Lower lobe of right lung (tissue), 2 donors: ENCODE data around the gene CAMSAP2. TPM values are rescaled to one million over a fixed set of nuclear protein-coding genes. Genes with fewer than 3 reads are reported as not detected.

Experiments
- ATAC-seq, 2 donors: fragments of 200-7000 bp; cut with Tn5 transposase; one replicate each; pipeline ENCODE4 v1.9.1; 2020 to 2022; ENCODE audit warnings: mild to moderate bottlenecking in 2 of 2, moderate library complexity in 2 of 2
- DNase-seq: peaks from one replicate; pipeline ENCODE4 v3.0.0-alpha.2; 2020
- H3K27ac ChIP-seq: fragments of 200-600 bp; one replicate; pipeline ENCODE4 v1.8.0; 2022
- H3K27me3 ChIP-seq: fragments of 200-600 bp; one replicate; pipeline ENCODE4 v1.8.0; 2022; ENCODE audit warnings: low read depth
- H3K36me3 ChIP-seq: fragments of 200-600 bp; one replicate; pipeline ENCODE4 v1.8.0; 2022; ENCODE audit warnings: mild to moderate bottlenecking
- H3K4me1 ChIP-seq: fragments of 200-600 bp; one replicate; pipeline ENCODE4 v1.8.0; 2022
- H3K4me3 ChIP-seq: fragments of 200-600 bp; one replicate; pipeline ENCODE4 v1.8.0; 2022; ENCODE audit warnings: mild to moderate bottlenecking
- H3K9me3 ChIP-seq: fragments of 200-600 bp; one replicate; pipeline ENCODE4 v1.8.0; 2022
- CTCF ChIP-seq: fragments of 200-600 bp; IDR thresholded peaks from one replicate; pipeline ENCODE4 v1.8.0; 2022; ENCODE audit warnings: antibody characterized with exemption, mild to moderate bottlenecking
- intact Hi-C: fragments of 100-400 bp; cut with DNase I; formaldehyde crosslinking; loops from one replicate; pipeline ENCODE4 v1.11.0; 2022
- total RNA-seq: library from RNA; stranded (reverse); fragmentation: NEBNext Ultra II Directional; extraction: Animal tissue kit (Norgen Biotek cat#: 25700); gene quantifications from one replicate; pipeline ENCODE4 v1.2.1, GENCODE V29; 2021
- donor health status: DM: no; HTN: yes; CAD: no; lungs with severe emphysema.

CAMSAP2 gene
- total RNA-seq, 1 donor from 2014 or later, result 30.7 TPM

DNA sequence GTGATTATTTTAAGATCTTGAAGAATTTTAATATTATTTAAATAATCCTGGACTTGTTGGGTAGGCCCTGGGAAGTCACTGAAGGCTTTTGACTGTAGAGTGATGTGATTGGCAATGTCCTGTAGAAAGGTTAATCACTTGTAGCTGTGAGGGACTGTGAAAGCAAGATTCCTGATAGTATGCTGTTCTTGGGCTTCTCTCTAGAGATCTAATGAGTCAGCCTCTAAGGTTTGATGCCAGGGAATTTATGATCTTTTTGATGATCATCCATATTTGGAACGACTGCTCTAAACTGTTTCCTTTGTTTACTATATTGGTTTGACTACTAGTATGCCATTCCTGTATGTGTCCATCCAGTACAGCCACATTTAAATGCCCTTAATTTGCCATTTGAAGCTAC is 56.5 kb downstream of the CAMSAP2 start:
- H3K27me3 ChIP-seq, result no peaks in the 10 kb centered on the region
- intact Hi-C loops, result no loop called here
- H3K4me1 ChIP-seq, result peaks cover 5% of the 10 kb centered on the region
- H3K27ac ChIP-seq, result no peak overlapping the region
- DNase-seq, result no peak
- H3K4me3 ChIP-seq, result no peak overlapping the region
- no peaks in the 10 kb centered on the region for H3K36me3 ChIP-seq
- H3K9me3 ChIP-seq, result no peaks in the 10 kb centered on the region
- TF ChIP-seq CTCF, result no peak
- peak in 1 of 2 donors; percentile 16 for ATAC-seq

- Histone ChIP-seq H3K4me1 (peaks cover 9% of the 10 kb centered on the region), H3K27me3 (no peaks in the 10 kb centered on the region), H3K9me3 (no peaks in the 10 kb centered on the region), H3K4me3 (no peak overlapping the region), H3K27ac (no peak overlapping the region), H3K36me3 (no peaks in the 10 kb centered on the region)
- no peak for TF ChIP-seq CTCF
- intact Hi-C loops, result loop anchor here (10.0 kb wide), 1 partner anchor 177 kb away; the partner anchor contains the start of gene KIF14
- ATAC-seq, result peak in 1 of 2 donors; percentile 36
- no peak for DNase-seq
Measured at GRCh38 chr1:200802042-200802441, 63.3 kb downstream of the CAMSAP2 start.

DNA sequence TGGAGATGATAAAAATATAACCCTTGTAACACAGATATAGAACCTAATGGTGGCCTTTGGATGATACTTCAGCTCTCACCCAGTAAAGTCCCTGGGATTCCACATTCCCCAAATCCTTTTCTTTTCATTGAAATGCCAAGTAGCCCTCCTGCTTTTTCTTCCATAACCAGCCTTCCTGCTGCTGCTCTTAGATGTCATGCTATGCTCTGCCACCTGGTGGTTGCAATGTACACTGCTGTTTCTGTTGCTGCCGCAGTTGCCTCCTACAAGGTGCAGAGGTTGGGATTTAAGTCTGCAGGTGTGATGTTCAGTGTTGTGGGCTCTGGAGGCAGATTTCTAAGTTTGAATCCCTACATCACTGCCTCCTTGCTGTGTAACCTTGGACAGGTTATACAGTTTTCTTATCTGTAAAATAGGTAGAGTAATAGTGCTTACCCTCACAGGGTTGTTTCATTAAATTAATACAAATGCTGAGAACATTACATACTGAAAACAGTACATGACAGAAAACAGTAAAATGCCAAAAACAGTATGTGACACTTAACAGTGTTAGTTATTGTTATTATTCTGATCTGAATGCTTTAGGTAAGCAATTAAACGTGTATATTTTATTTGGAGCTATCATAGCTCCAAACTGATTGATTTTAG is 64.3 kb downstream of the CAMSAP2 start:
- DNase-seq (peak; percentile 71), ATAC-seq (peak; percentile 91 to 96)
- H3K9me3 ChIP-seq, result no peaks in the 10 kb centered on the region
- peak; percentile 95 for TF ChIP-seq CTCF
- H3K27ac ChIP-seq, result no peak overlapping the region
- intact Hi-C loops, result loop anchor here (10.0 kb wide), 1 partner anchor 178 kb away; the partner anchor contains the start of gene KIF14
- peaks cover 8% of the 10 kb centered on the region for H3K36me3 ChIP-seq
- peaks cover 9% of the 10 kb centered on the region for H3K4me1 ChIP-seq
- no peak overlapping the region for H3K4me3 ChIP-seq
- no peaks in the 10 kb centered on the region for H3K27me3 ChIP-seq

DNA sequence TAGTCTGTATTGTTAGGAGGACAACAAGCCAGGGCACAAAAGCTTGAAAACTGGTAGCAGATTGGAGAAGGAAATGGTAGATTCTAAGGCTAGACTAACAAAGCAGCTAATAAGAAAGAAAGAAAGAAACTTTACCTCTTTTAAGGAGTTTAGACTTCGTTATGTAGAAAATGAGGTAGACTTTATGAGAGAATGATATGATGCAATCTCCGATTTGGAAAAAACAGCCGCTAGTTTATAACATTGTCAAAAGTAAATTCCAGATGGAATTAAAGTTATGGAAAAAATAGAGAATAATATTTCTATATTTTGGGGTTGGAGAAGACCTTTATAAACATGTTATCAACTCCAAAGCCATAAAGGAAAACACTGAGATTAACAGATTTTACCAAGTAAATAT is 67.0 kb downstream of the CAMSAP2 start:
- Histone ChIP-seq H3K9me3 (no peaks in the 10 kb centered on the region), H3K4me3 (no peak overlapping the region), H3K27ac (no peak overlapping the region), H3K36me3 (peaks cover 33% of the 10 kb centered on the region), H3K27me3 (no peaks in the 10 kb centered on the region), H3K4me1 (peaks cover 9% of the 10 kb centered on the region)
- intact Hi-C loops, result loop anchor here (10.0 kb wide), 1 partner anchor 181 kb away; the partner anchor contains the start of gene KIF14
- no peak for ATAC-seq
- DNase-seq, result no peak
- TF ChIP-seq CTCF, result no peak

- TF ChIP-seq CTCF, result no peak
- H3K4me3 ChIP-seq, result no peak overlapping the region
- H3K4me1 ChIP-seq, result no peaks in the 10 kb centered on the region
- H3K27ac ChIP-seq, result no peak overlapping the region
- intact Hi-C loops, result loop anchor here (10.0 kb wide), 1 partner anchor 184 kb away; the partner anchor contains the start of gene KIF14
- no peaks in the 10 kb centered on the region for H3K9me3 ChIP-seq
- DNase-seq (no peak), ATAC-seq (no peak)
- no peaks in the 10 kb centered on the region for H3K27me3 ChIP-seq
- H3K36me3 ChIP-seq, result peaks cover 41% of the 10 kb centered on the region
Measured at GRCh38 chr1:200808846-200809245, 70.2 kb downstream of the CAMSAP2 start.
